Keratinocyte (primary cell): ENCODE results near the gene SMCO1. TPM values are rescaled to one million over a fixed set of nuclear protein-coding genes. Genes with fewer than 3 reads are reported as not detected.

Source experiments
- DNase-seq: peaks from one replicate; pipeline ENCODE4 v3.0.0-alpha.2; 2011; ENCODE audit warnings: low read depth, missing footprints, low spot score
- FAIRE-seq: peaks from 2 replicates; lab custom pipeline; 2011; peaks lifted over from hg19 to GRCh38; lab: Jason Lieb, UNC
- H2AFZ ChIP-seq: 2 replicates; pipeline ENCODE4 v1.6.0; 2012; ENCODE audit warnings: low read length, control low read depth, inconsistent platforms; ENCODE audit not compliant: control insufficient read depth
- H3K27ac ChIP-seq: 2 replicates; pipeline ENCODE4 v1.5.1; 2011; ENCODE audit warnings: low read length; ENCODE audit not compliant: control insufficient read depth, insufficient read depth
- H3K27me3 ChIP-seq: 3 replicates; pipeline ENCODE4 v1.6.0; 2011; ENCODE audit warnings: low read length; ENCODE audit not compliant: control insufficient read depth, insufficient read depth; ENCODE audit errors: extremely low read depth
- H3K36me3 ChIP-seq, 2 experiments: 2 replicates in 1 of 2; 3 replicates in 1 of 2; pipeline ENCODE4 v1.5.1; 2011; ENCODE audit warnings: low read length in 2 of 2, mild to moderate bottlenecking in 1 of 2; ENCODE audit not compliant: control insufficient read depth in 2 of 2, insufficient read depth in 2 of 2; ENCODE audit errors: extremely low read depth in 1 of 2
- H3K4me1 ChIP-seq: 3 replicates; pipeline ENCODE4 v1.5.1; 2011; ENCODE audit warnings: low read length; ENCODE audit not compliant: control insufficient read depth, insufficient read depth; ENCODE audit errors: extremely low read depth
- H3K4me2 ChIP-seq: 3 replicates; pipeline ENCODE4 v1.6.0; 2011; ENCODE audit warnings: low read depth, low read length; ENCODE audit not compliant: control insufficient read depth, insufficient read depth; ENCODE audit errors: extremely low read depth
- H3K4me3 ChIP-seq, 3 experiments: fragments of 200-600 bp in 1 of 3; sonication (generic) in 1 of 3; 2 replicates in 2 of 3; 3 replicates in 1 of 3; pipeline ENCODE4 v1.5.1; 2011 to 2016; ENCODE audit warnings: low read length in 3 of 3, mild to moderate bottlenecking in 3 of 3, control low read depth in 2 of 3, inconsistent platforms in 1 of 3, low read depth in 1 of 3, mixed read lengths in 1 of 3, mixed run types in 1 of 3, moderate library complexity in 1 of 3; ENCODE audit not compliant: control insufficient read depth in 2 of 3, insufficient read depth in 2 of 3; ENCODE audit errors: extremely low read depth in 1 of 3
- H3K79me2 ChIP-seq: 2 replicates; pipeline ENCODE4 v1.6.0; 2012; ENCODE audit warnings: low read length; ENCODE audit not compliant: control insufficient read depth, insufficient read depth
- H3K9ac ChIP-seq: 3 replicates; pipeline ENCODE4 v1.6.0; 2011; ENCODE audit warnings: low read length; ENCODE audit not compliant: control insufficient read depth, insufficient read depth; ENCODE audit errors: extremely low read depth
- H3K9me1 ChIP-seq: 3 replicates; pipeline ENCODE4 v1.6.0; 2011; ENCODE audit warnings: low read length; ENCODE audit not compliant: control insufficient read depth, insufficient read depth; ENCODE audit errors: extremely low read depth
- H3K9me3 ChIP-seq: 2 replicates; pipeline ENCODE4 v1.5.1; 2012; ENCODE audit warnings: low read depth, low read length; ENCODE audit not compliant: control insufficient read depth
- H4K20me1 ChIP-seq: 3 replicates; pipeline ENCODE4 v1.6.0; 2011; ENCODE audit warnings: low read length; ENCODE audit not compliant: control insufficient read depth, insufficient read depth; ENCODE audit errors: extremely low read depth
- EZH2 ChIP-seq: IDR thresholded peaks from one replicate; pipeline ENCODE4 v1.6.1; 2012; ENCODE audit warnings: inconsistent platforms, mild to moderate bottlenecking, low read length, moderate library complexity
- dilution Hi-C: fragments of 300-500 bp; cut with MboI; formaldehyde crosslinking; loops from one replicate; pipeline ENCODE4 v1.7.0; 2020; ENCODE audit warnings: low sequenced_read_pairs; ENCODE audit not compliant: extremely low pct_ligation_motif_present
- polyA plus RNA-seq, 5 experiments: library from polyadenylated mRNA; depleted of rRNA in 3 of 5; stranded (reverse) in 3 of 5; stranded (forward) in 1 of 5; unstranded in 1 of 5; fragments of >200 nt; gene quantifications; 1 replicate in 1 of 5; 2 replicates in 3 of 5; 3 replicates in 1 of 5; pipeline versions ENCODE4 v1.2.1 to v1.2.3, GENCODE V29; 2011 to 2012; ENCODE audit warnings: missing spikeins in 2 of 5, low read depth in 1 of 5, low replicate concordance in 1 of 5
- TF ChIP-seq, protein P1 (sequence below), 3 experiments: IDR thresholded peaks in 1 of 3; conservative IDR thresholded peaks in 1 of 3; optimal IDR thresholded peaks in 1 of 3; 2 replicates in 2 of 3; 3 replicates in 1 of 3; pipeline versions ENCODE3 to v1.5.1; 2011; ENCODE audit warnings: low read length in 3 of 3, mild to moderate bottlenecking in 3 of 3, moderate library complexity in 2 of 3, control low read depth in 1 of 3, inconsistent platforms in 1 of 3; ENCODE audit not compliant: insufficient read depth in 2 of 3; ENCODE audit errors: extremely low read depth in 1 of 3

SMCO1 gene
- polyA plus RNA-seq, 1 donor (not counting 4 experiments of a cell fraction or from before 2014, with no cell fraction given): not detected

GRCh38 chr3:196547067-196547466 is 31.9 kb upstream of the SMCO1 start:
- Histone ChIP-seq H3K9me3 (no peaks in the 10 kb centered on the region), H3K4me3 (no peak overlapping the region), H3K79me2 (no peaks in the 10 kb centered on the region), H3K27ac (no peak overlapping the region), H2AFZ (no peak overlapping the region), H3K4me1 (no peaks in the 10 kb centered on the region), H3K4me2 (no peak overlapping the region), H3K36me3 (no peaks in the 10 kb centered on the region), H3K9ac (no peak overlapping the region), H4K20me1 (no peaks in the 10 kb centered on the region), H3K27me3 (no peaks in the 10 kb centered on the region), H3K9me1 (no peaks in the 10 kb centered on the region)
- DNase-seq (no peak), FAIRE-seq (no peak)
- dilution Hi-C loops: no loop called here
- no peak for TF ChIP-seq EZH2
- TF ChIP-seq, protein P1, sequence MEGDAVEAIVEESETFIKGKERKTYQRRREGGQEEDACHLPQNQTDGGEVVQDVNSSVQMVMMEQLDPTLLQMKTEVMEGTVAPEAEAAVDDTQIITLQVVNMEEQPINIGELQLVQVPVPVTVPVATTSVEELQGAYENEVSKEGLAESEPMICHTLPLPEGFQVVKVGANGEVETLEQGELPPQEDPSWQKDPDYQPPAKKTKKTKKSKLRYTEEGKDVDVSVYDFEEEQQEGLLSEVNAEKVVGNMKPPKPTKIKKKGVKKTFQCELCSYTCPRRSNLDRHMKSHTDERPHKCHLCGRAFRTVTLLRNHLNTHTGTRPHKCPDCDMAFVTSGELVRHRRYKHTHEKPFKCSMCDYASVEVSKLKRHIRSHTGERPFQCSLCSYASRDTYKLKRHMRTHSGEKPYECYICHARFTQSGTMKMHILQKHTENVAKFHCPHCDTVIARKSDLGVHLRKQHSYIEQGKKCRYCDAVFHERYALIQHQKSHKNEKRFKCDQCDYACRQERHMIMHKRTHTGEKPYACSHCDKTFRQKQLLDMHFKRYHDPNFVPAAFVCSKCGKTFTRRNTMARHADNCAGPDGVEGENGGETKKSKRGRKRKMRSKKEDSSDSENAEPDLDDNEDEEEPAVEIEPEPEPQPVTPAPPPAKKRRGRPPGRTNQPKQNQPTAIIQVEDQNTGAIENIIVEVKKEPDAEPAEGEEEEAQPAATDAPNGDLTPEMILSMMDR (optimal IDR thresholded peaks at IDR 0.05 in 1 of 3, IDR thresholded peaks at IDR 0.05 in 1 of 3, conservative IDR thresholded peaks at IDR 0.05 in 1 of 3; ENCODE audit: extremely low read depth in 1 of 3, insufficient read depth in 2 of 3, low read length in 3 of 3): no peak

GRCh38 chr3:196546537-196546936 is 31.4 kb upstream of the SMCO1 start:
- dilution Hi-C loops: no loop called here

More at GRCh38 chr3:196546537-196546936, 31.4 kb upstream of the SMCO1 start:
- Histone ChIP-seq H4K20me1 (no peaks in the 10 kb centered on the region), H3K4me2 (no peak overlapping the region), H3K4me3 (no peak overlapping the region), H3K4me1 (no peaks in the 10 kb centered on the region), H3K27ac (no peak overlapping the region), H3K36me3 (no peaks in the 10 kb centered on the region), H3K9me1 (no peaks in the 10 kb centered on the region), H3K27me3 (no peaks in the 10 kb centered on the region), H2AFZ (no peak overlapping the region), H3K9ac (no peak overlapping the region), H3K79me2 (no peaks in the 10 kb centered on the region), H3K9me3 (no peaks in the 10 kb centered on the region)
- TF ChIP-seq, protein P1 (optimal IDR thresholded peaks at IDR 0.05 in 1 of 3, IDR thresholded peaks at IDR 0.05 in 1 of 3, conservative IDR thresholded peaks at IDR 0.05 in 1 of 3; ENCODE audit: extremely low read depth in 1 of 3, insufficient read depth in 2 of 3, low read length in 3 of 3): no peak
- no peak for TF ChIP-seq EZH2
- no peak for DNase-seq
- FAIRE-seq: no peak
